GM12878 (cell line): ENCODE data around the gene C3orf70. TPM values are rescaled to one million over a fixed set of nuclear protein-coding genes. Genes with fewer than 3 reads are reported as not detected.

Experiments
- ATAC-seq: fragments of 200-7000 bp; cut with Tn5 transposase; 3 replicates; pipeline ENCODE4 v1.9.1; 2020; ENCODE audit warnings: mild to moderate bottlenecking, moderate library complexity
- BruUV-seq: library from RNA; stranded (reverse); fragments of 400-500 nt; replicated peaks from 2 replicates; lab custom pipeline; 2021; lab: Mats Ljungman, UMichigan
- CTCF ChIA-PET: fragments of 300-600 bp; sonication (Branson Sonifier 250); formaldehyde crosslinking; extraction: SDS; loops from one replicate; lab custom pipeline; 2021; ENCODE audit warnings: inconsistent platforms; lab: Yijun Ruan, JAX
- POLR2A ChIA-PET: fragments of 350-600 bp; formaldehyde crosslinking; extraction: SDS; loops from one replicate; lab custom pipeline; 2021; ENCODE audit warnings: inconsistent platforms; lab: Charles Lee
- RAD21 ChIA-PET: fragments of 300-600 bp; sonication (Branson Sonifier 250); formaldehyde crosslinking; loops from one replicate; lab custom pipeline; 2023; ENCODE audit warnings: antibody characterized with exemption; ENCODE audit not compliant: unreplicated experiment; lab: Charles Lee
- SMC1A ChIA-PET: fragments of 300-600 bp; sonication (Branson Sonifier 250); formaldehyde crosslinking; loops from one replicate; lab custom pipeline; 2023; ENCODE audit not compliant: unreplicated experiment, uncharacterized antibody; lab: Charles Lee
- DNase-seq: peaks from one replicate; pipeline ENCODE4 v3.0.0-alpha.2; 2011; ENCODE audit warnings: low read depth, low spot score
- FAIRE-seq: peaks from 3 replicates; lab custom pipeline; 2011; peaks lifted over from hg19 to GRCh38; lab: Jason Lieb, UNC
- H2AFZ ChIP-seq: 2 replicates; pipeline ENCODE4 v1.6.0; 2011; ENCODE audit warnings: low read depth, low read length, control low read depth; ENCODE audit not compliant: control insufficient read depth
- H3K27ac ChIP-seq: 2 replicates; pipeline ENCODE4 v1.5.1; 2011; ENCODE audit warnings: control low read depth; ENCODE audit not compliant: control insufficient read depth, insufficient read depth
- H3K27me3 ChIP-seq, 2 experiments: replicated peaks in 1 of 2; 2 replicates each; pipeline versions ENCODE4 v1.6.0 to v1.6.1; 2011; ENCODE audit warnings: low read length in 1 of 2; ENCODE audit not compliant: control insufficient read depth in 2 of 2, insufficient read depth in 2 of 2
- H3K36me3 ChIP-seq, 2 experiments: 2 replicates each; pipeline ENCODE4 v1.5.1; 2011; ENCODE audit warnings: low read length in 1 of 2; ENCODE audit not compliant: control insufficient read depth in 2 of 2, insufficient read depth in 2 of 2
- H3K4me1 ChIP-seq: 2 replicates; pipeline ENCODE4 v1.6.1; 2011; ENCODE audit warnings: mild to moderate bottlenecking, low read length, moderate library complexity, mixed read lengths; ENCODE audit not compliant: control insufficient read depth, insufficient read depth
- H3K4me2 ChIP-seq: 2 replicates; pipeline ENCODE4 v1.6.0; 2011; ENCODE audit warnings: control low read depth; ENCODE audit not compliant: control insufficient read depth, insufficient read depth
- H3K4me3 ChIP-seq: fragments of 200-600 bp; sonication (generic); 2 replicates; pipeline ENCODE4 v1.5.1; 2016
- H3K79me2 ChIP-seq: 2 replicates; pipeline ENCODE4 v1.6.0; 2011; ENCODE audit warnings: low read length; ENCODE audit not compliant: control insufficient read depth, insufficient read depth
- H3K9ac ChIP-seq: 2 replicates; pipeline ENCODE4 v1.8.0; 2011; ENCODE audit warnings: low read length, control low read depth, mixed read lengths; ENCODE audit not compliant: control insufficient read depth, insufficient read depth
- H3K9me3 ChIP-seq: replicated peaks from 3 replicates; pipeline ENCODE4 v1.5.1; 2011; ENCODE audit warnings: mild to moderate bottlenecking, low read length; ENCODE audit not compliant: control insufficient read depth, insufficient read depth
- H4K20me1 ChIP-seq: 2 replicates; pipeline ENCODE4 v1.6.0; 2011; ENCODE audit not compliant: control insufficient read depth, insufficient read depth
- ATF7 ChIP-seq: fragments of 450-650 bp; IDR thresholded peaks from 2 replicates; pipeline ENCODE4 v1.6.1; 2016; ENCODE audit warnings: low read depth, mild to moderate bottlenecking
- CREB1 ChIP-seq: IDR thresholded peaks from 2 replicates; pipeline ENCODE4 v1.6.1; 2012; ENCODE audit warnings: low read depth, mild to moderate bottlenecking, inconsistent platforms
- ZSCAN29 ChIP-seq: fragments of 450-650 bp; IDR thresholded peaks from 2 replicates; pipeline ENCODE4 v1.6.1; 2017; ENCODE audit warnings: mild to moderate bottlenecking, moderate library complexity
- WGBS: methylation state at CpG from one replicate; pipeline ENCODE4 v1.1.6; 2016; ENCODE audit warnings: low lambda C conversion rate; ENCODE audit not compliant: insufficient replicate concordance, insufficient coverage; ENCODE audit errors: missing lambda C conversion rate; 5-methylcytosine and 5-hydroxymethylcytosine counted together
- in situ Hi-C: fragments of 300-500 bp; cut with MboI; formaldehyde crosslinking; loops from 9 replicates; pipeline ENCODE4 v1.14.3; 2018; ENCODE audit warnings: mixed read lengths
- intact Hi-C: fragments of 100-400 bp; cut with micrococcal nuclease; formaldehyde crosslinking; loops from one replicate; pipeline ENCODE4 v1.14.2; 2022; ENCODE audit not compliant: unreplicated experiment
- polyA plus RNA-seq, 11 experiments: library from polyadenylated mRNA; depleted of rRNA in 4 of 11; unstranded in 6 of 11; stranded (reverse) in 5 of 11; fragments of >200 nt; fragmentation: Nextera tagmentation in 4 of 11; fragmentation: Illumina TruSeq in 1 of 11; extraction: Ambion mirVana in 4 of 11; extraction: Trizol in 1 of 11; gene quantifications; 1 replicate in 1 of 11; 2 replicates in 10 of 11; pipeline versions ENCODE4 v1.2.1 to v1.2.3, GENCODE V29; 2011 to 2016; ENCODE audit warnings: inconsistent platforms in 2 of 11, missing spikeins in 2 of 11, low read depth in 1 of 11
- total RNA-seq, 4 experiments: library from RNA; depleted of rRNA in 3 of 4; stranded (reverse); fragments of >200 nt in 3 of 4; fragmentation: Illumina TruSeq in 1 of 4; extraction: Trizol in 1 of 4; gene quantifications; 2 replicates each; pipeline versions ENCODE4 v1.2.1 to v1.2.3, GENCODE V29; 2013 to 2021
- TF ChIP-seq, protein P1 (sequence below): fragments of 150-350 bp; IDR thresholded peaks from 2 replicates; pipeline ENCODE4 v1.6.1; 2014; ENCODE audit warnings: mild to moderate bottlenecking, low read depth, low read length
- TF ChIP-seq, protein P2 (sequence below): fragments of 450-650 bp; IDR thresholded peaks from 2 replicates; pipeline ENCODE4 v1.6.1; 2017; ENCODE audit warnings: mild to moderate bottlenecking
- TF ChIP-seq, protein P3 (sequence below): fragments of 450-650 bp; formaldehyde crosslinking; IDR thresholded peaks from 2 replicates; pipeline ENCODE4 v1.4.0; 2022; ENCODE audit warnings: mild to moderate bottlenecking, moderate library complexity

C3orf70 gene
- total and polyA plus RNA-seq, 10 of the 15 experiments (the other 5 are each of a cell fraction or from before 2014, with no cell fraction given), result 0.03 to 0.04 TPM; not detected in 8

DNA sequence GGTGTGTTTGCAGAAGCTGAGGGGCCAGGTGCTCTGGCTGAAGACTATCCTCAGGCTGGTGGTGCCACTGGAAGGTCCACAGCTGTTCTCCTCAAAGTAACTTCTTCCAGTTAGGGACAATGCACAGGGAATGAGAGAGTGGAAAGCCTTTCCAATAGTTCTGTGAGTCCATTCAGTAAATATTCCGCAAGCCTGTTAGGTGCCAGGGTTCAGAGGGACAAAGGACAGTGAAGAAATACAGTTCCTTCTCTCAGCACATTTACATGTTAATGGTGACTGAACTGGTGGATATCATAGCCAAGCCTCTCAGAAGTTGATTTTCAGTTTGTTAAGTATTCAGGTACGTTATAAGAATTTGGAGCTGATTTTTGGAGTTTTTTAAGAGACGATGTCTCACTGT, 122.5 kb downstream of the C3orf70 start:
- DNase-seq (no peak), FAIRE-seq (no peak)
- SMC1A ChIA-PET, result interaction anchor here (1.5 kb wide), 1 partner anchor 18 kb away, joined by 4 read pairs; no protein-coding TSS in a partner anchor
- no peaks in the 10 kb centered on the region for H4K20me1 ChIP-seq
- 97% methylated on average over 3 of the region's 3 CpGs for WGBS
- intact Hi-C loops, result no loop called here
- CTCF ChIA-PET, result interaction anchor here (0.6 kb wide), 1 partner anchor 210 kb away, joined by 4 read pairs; no protein-coding TSS in a partner anchor
- no peaks in the 10 kb centered on the region for H3K27me3 ChIP-seq
- no peaks in the 10 kb centered on the region for H3K79me2 ChIP-seq
- no peak overlapping the region for H2AFZ ChIP-seq
- BruUV-seq, result no TSS peak
- no peaks in the 10 kb centered on the region for H3K36me3 ChIP-seq
- TF ChIP-seq, protein P1, sequence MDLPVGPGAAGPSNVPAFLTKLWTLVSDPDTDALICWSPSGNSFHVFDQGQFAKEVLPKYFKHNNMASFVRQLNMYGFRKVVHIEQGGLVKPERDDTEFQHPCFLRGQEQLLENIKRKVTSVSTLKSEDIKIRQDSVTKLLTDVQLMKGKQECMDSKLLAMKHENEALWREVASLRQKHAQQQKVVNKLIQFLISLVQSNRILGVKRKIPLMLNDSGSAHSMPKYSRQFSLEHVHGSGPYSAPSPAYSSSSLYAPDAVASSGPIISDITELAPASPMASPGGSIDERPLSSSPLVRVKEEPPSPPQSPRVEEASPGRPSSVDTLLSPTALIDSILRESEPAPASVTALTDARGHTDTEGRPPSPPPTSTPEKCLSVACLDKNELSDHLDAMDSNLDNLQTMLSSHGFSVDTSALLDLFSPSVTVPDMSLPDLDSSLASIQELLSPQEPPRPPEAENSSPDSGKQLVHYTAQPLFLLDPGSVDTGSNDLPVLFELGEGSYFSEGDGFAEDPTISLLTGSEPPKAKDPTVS, result no peak
- TF ChIP-seq, protein P2, sequence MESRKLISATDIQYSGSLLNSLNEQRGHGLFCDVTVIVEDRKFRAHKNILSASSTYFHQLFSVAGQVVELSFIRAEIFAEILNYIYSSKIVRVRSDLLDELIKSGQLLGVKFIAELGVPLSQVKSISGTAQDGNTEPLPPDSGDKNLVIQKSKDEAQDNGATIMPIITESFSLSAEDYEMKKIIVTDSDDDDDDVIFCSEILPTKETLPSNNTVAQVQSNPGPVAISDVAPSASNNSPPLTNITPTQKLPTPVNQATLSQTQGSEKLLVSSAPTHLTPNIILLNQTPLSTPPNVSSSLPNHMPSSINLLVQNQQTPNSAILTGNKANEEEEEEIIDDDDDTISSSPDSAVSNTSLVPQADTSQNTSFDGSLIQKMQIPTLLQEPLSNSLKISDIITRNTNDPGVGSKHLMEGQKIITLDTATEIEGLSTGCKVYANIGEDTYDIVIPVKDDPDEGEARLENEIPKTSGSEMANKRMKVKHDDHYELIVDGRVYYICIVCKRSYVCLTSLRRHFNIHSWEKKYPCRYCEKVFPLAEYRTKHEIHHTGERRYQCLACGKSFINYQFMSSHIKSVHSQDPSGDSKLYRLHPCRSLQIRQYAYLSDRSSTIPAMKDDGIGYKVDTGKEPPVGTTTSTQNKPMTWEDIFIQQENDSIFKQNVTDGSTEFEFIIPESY, result no peak
- TF ChIP-seq, all 136 proteins: peak for 0
- Histone ChIP-seq H3K27ac (no peak overlapping the region), H3K4me3 (no peak overlapping the region), H3K9ac (no peak overlapping the region), H3K4me2 (no peak overlapping the region), H3K9me3 (no peaks in the 10 kb centered on the region), H3K4me1 (no peaks in the 10 kb centered on the region)
- ChIA-PET POLR2A (no interaction called here), RAD21 (no interaction called here)
- in situ Hi-C loops, result no loop called here
- no peak for ATAC-seq

DNA sequence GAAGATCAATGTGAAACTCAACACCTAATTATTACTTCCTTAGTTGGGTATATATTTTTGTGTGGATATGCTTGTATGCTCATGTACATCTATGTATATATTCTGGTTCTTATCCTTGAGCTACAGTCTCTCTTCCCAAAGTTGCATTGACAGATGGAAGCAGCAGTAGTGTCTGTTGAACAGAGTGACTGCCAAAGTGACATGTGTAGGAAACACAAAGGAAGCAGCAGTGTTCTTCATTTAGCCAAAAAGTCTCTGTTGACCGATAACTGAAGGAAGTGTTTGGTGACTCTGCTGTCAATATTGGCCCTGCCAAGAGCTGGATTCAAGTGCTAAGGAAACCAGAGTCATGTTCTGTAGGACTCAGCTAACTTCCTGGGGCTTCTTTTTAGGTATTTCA, 123.8 kb downstream of the C3orf70 start:
- TF ChIP-seq ATF7, result no peak
- TF ChIP-seq CREB1, result no peak
- no peak for TF ChIP-seq ZSCAN29
- TF ChIP-seq, protein P3, sequence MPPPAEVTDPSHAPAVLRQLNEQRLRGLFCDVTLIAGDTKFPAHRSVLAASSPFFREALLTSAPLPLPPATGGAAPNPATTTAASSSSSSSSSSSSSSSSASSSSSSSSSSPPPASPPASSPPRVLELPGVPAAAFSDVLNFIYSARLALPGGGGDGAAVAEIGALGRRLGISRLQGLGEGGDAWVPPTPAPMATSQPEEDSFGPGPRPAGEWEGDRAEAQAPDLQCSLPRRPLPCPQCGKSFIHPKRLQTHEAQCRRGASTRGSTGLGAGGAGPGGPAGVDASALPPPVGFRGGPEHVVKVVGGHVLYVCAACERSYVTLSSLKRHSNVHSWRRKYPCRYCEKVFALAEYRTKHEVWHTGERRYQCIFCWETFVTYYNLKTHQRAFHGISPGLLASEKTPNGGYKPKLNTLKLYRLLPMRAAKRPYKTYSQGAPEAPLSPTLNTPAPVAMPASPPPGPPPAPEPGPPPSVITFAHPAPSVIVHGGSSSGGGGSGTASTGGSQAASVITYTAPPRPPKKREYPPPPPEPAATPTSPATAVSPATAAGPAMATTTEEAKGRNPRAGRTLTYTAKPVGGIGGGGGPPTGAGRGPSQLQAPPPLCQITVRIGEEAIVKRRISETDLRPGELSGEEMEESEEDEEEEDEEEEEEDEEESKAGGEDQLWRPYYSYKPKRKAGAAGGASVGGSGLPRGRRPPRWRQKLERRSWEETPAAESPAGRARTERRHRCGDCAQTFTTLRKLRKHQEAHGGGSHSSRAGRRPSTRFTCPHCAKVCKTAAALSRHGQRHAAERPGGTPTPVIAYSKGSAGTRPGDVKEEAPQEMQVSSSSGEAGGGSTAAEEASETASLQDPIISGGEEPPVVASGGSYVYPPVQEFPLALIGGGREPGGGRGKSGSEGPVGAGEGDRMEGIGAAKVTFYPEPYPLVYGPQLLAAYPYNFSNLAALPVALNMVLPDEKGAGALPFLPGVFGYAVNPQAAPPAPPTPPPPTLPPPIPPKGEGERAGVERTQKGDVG (CRISPR knock-in tag), result no peak
- Histone ChIP-seq H2AFZ (no peak overlapping the region), H3K4me1 (no peaks in the 10 kb centered on the region), H4K20me1 (no peaks in the 10 kb centered on the region), H3K4me2 (no peak overlapping the region), H3K27ac (no peak overlapping the region), H3K9me3 (no peaks in the 10 kb centered on the region), H3K36me3 (no peaks in the 10 kb centered on the region), H3K4me3 (no peak overlapping the region), H3K9ac (no peak overlapping the region), H3K27me3 (no peaks in the 10 kb centered on the region), H3K79me2 (no peaks in the 10 kb centered on the region)
- CTCF ChIA-PET, result interaction anchor here (0.9 kb wide), 1 partner anchor 42 kb away, joined by 3 read pairs; no protein-coding TSS in a partner anchor
- SMC1A ChIA-PET, result no interaction called here
- POLR2A ChIA-PET, result no interaction called here
- no TSS peak for BruUV-seq
- no peak for FAIRE-seq
- intact Hi-C loops (no loop called here), in situ Hi-C loops (no loop called here)
- no peak for DNase-seq
- 100% methylated on average over 1 of the region's 1 CpG for WGBS
- ATAC-seq, result no peak
- RAD21 ChIA-PET, result no interaction called here
